ENCODE measurements around the gene RALGAPB. TPM values are rescaled to one million over a fixed set of nuclear protein-coding genes. Genes with fewer than 3 reads are reported as not detected.

The RALGAPB gene
- polyA plus RNA-seq, 12 donors = 17.4 to 27.9 (median 22.1) TPM; not detected in 1

GRCh38 chr20:38543014-38543906 is 70.6 kb downstream of the RALGAPB start:
- no peak for DNase-seq

DNA sequence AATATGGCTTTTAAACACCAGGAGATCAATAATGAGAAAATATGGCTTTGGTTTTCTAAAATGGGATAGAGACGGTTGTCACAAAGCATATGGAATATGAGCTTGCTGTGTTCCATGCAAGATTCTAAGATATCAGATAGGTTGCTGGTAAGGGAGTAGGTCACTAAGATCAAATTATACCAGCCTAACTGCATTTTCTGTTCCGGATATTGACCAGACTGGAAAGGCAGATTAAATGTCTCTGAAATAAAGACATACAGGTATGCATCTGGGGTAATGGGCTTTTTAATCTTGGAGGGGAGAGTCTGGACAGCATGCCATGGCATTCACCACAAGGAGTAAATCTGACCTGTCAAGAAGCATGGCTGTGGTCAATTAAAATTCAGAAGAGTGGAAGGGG is 73.1 kb downstream of the RALGAPB start:
- DNase-seq = no peak

GRCh38 chr20:38547288-38548085 is 74.8 kb downstream of the RALGAPB start:
- peak; percentile 5 for DNase-seq

- no peak for DNase-seq
These were observed 75.9 kb downstream of the RALGAPB start for GRCh38 chr20:38548356-38549083.

DNA sequence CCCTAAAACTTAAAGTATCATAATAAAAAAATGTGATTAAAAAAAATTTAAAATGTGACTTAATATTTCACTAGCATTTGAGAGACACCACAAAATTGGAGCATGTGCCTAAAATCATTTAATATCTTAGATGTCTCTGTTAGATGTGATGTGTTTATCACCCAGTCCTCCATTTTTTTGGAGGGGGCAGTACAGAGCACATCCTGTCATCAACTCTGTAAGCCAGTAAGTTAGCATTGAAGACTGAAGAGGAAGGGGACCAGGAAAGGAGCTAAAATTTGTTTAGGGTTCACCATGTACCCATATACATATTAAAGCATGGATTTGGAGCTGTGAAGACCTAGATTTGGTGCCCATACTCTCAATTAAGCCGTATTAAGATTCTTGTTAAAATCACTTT is 77.6 kb downstream of the RALGAPB start:
- no peak for DNase-seq

- no peak for DNase-seq
These were observed 78.5 kb downstream of the RALGAPB start for GRCh38 chr20:38551056-38551626.

GRCh38 chr20:38554986-38555385 is 82.3 kb downstream of the RALGAPB start:
- DNase-seq = no peak

DNA sequence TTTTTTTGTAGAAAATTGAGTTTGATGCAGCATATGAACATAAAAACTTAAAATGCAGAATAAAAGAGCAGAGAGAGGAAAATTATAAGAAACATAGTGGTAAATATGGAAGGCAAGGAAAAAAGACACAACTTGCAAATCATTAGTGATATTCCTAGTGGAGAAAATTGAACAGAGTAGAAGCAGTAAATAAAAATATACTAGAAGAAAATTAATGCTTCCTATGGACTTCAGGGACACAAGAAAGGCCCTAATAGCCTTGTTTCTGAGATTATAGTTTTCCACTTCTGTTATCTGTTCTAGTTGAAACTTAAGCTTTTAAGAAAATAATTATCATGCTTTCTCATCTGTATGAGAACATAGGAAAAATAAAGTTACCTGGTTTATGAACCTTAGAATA is 82.8 kb downstream of the RALGAPB start:
- DNase-seq = no peak

- DNase-seq = no peak
These were observed 84.5 kb downstream of the RALGAPB start for GRCh38 chr20:38557174-38557573.

- no peak for DNase-seq
These were observed 86.1 kb downstream of the RALGAPB start for GRCh38 chr20:38558596-38559360.

DNA sequence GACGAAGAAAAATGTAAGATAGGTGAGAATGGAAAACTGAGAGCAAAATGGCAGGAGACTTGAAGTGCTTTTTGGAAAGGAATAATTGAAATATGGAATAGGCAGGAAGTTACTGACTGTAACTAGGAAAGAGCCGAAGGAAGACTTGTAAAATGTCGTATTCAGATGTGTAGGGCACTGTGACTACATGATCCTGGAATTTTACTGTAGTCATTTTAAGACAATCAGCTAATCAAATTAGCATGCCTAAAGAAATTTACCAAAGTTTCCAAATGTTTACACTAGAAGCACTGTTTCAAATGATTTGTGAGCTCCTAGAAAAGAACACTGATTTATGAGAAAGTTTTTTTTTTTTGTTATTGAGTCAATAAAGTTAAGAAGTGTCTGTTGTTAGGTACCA is 87.1 kb downstream of the RALGAPB start:
- no peak for DNase-seq

DNA sequence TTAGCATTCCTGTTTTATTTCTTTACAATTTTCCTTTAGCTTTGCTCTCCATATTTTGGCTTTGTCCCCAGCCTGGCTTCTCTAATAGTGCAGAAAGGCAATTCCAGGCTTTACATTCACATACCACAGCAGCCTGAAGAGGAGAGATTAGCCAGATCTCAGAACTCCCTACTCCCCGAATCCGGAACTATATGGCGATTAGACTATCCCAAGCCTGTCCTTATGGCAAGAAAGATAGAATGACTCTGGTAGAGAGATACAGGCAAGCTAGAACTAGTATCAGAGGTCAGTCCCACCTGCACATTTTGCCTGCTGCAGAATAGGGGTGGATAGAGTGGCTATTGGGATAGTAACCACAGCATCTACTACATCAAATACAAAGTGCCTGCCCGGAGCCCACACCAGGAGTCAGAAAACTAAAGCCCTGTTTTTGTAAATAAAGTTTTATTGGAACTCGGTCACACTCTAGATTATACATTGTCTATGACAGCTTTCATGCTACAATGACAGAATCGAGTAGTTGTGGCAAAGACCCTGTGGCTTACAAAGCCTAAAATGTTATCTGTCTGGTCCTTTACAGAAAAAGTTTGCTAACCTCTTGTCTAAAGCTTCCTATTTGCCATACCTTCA is 91.3 kb downstream of the RALGAPB start:
- no peak for DNase-seq

- DNase-seq = no peak
These were observed 92.0 kb downstream of the RALGAPB start for GRCh38 chr20:38564680-38565079.

GRCh38 chr20:38566036-38566598 is 93.5 kb downstream of the RALGAPB start:
- DNase-seq = no peak

- DNase-seq = no peak
These were observed 97.3 kb downstream of the RALGAPB start for GRCh38 chr20:38569747-38570525.

DNA sequence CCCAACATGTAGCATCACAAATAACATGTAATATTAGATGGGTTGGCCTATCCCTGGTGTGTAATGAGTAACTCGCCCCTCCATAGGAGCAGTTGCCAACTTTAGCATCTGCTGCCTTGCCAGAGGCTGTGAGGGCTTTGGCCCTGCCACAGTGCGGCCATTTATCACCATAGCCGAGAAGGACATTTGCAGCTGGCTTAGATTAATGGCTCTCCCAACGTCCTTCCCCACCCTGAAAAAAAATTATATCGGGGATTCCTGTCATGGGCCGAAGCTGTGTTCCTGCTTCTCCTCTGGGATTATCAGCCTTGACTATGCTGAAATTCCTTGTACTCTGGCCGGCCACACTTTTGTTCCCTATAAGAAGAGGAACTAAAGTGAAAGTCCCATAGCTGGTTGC is 100.8 kb downstream of the RALGAPB start:
- DNase-seq = peak; percentile 49

DNA sequence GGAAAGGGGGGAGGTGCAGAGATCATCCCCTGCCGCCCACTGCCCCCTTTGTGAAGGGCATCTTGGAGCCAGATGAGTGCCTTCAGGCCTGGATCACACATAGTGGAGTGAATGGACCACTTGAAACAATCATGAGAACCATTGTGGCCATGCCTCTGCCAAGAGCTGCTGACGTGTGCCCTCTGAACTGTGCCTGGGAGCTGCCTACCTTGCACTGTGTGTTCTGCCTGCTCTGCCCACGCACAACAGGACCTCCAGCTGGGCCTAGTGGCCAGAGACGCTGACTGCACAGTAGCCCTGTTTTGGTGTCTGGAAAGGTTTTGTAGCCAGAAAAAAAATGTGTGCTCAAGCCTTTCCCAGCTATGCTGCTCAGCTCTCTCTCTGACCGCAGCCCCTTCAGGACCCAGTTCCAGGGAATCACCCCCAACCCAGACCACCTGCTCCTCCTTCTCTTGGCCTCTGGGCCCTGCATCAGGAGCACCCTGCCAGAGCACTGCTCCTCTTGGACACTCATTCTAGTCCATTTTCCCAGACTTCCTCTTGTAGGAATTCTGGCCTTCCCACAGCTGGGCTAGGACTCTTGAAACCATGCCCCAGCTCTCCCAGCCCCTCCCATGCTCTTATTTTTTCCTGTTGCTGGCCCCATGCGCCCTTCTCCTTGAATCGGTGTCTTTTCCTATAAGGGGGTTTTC is 106.7 kb downstream of the RALGAPB start:
- DNase-seq = peak; percentile 49

DNA sequence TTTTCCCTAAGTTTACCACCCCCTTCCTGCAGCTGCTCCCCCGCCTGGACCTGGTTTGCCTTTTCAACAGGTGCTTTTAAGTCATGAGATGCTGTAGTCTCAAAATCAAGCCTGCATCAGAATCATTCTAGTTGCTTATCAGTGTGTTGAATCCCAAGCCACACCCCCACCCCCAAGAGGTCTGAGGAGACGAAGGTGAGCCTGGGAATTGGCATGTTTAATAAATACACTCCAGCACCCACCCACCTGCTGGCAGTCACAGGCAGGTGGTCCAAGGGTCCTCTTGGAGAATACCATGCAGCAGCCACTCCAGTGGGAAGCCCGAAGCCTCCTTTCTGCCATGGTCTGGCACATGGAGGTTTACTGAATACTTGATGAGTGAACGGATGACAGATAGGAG is 107.3 kb downstream of the RALGAPB start:
- no peak for DNase-seq

DNA sequence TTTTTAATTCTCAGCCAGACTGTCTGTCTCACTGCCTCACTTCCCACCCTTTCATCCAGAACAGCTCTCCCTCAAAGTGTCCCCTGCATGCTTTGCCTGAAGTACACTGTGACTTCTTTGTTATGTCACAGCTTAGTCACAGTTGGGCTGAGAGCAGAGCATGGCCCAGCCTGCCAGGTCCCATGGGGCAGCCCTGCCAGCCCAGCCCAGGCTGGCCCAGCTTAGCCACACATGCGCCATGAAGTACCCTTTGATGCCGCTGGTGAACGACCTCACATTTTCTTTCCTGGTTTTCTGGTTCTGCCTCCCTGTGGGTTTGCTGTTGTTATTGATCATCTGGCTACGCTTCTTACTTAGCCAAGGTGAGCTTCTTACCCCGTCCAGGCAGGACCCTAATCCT is 108.4 kb downstream of the RALGAPB start, which contains the start of gene ADIG:
Gene ADIG, plus strand, starts transcription at position 185 of the 400 bp plus-strand sequence. Its CDS starts 54 bp downstream, at position 239.
- no peak for DNase-seq
